GM12892 (cell line): ENCODE results near the gene KCNJ6.

Experiments
- POLR2A ChIP-seq: IDR thresholded peaks from 2 replicates; pipeline ENCODE4 v1.6.1; 2011; ENCODE audit warnings: low read depth, low read length, control low read depth
- POLR2AphosphoS5 ChIP-seq: IDR thresholded peaks from 2 replicates; pipeline ENCODE4 v1.6.1; 2011; ENCODE audit warnings: low read depth, low read length, control low read depth

- TF ChIP-seq POLR2AphosphoS5 (no peak), POLR2A (no peak)
Measured at GRCh38 chr21:37909936-37910335, 6.3 kb downstream of the KCNJ6 start.
